ENCODE measurements around the gene BICD1.
A peak's percentile ranks its signal among the peaks of the same experiment; 100 is the strongest.

Gene BICD1

GRCh38 chr12:32360956-32361355, 254.3 kb downstream of the BICD1 start:
- DNase-seq, result no peak

GRCh38 chr12:32362892-32363291, 256.2 kb downstream of the BICD1 start:
- no peak for DNase-seq

GRCh38 chr12:32365473-32366064, 258.9 kb downstream of the BICD1 start:
- peak in 1 of 2 experiments; percentile 13 for DNase-seq

GRCh38 chr12:32366714-32367113, 260.1 kb downstream of the BICD1 start:
- DNase-seq, result no peak

DNA sequence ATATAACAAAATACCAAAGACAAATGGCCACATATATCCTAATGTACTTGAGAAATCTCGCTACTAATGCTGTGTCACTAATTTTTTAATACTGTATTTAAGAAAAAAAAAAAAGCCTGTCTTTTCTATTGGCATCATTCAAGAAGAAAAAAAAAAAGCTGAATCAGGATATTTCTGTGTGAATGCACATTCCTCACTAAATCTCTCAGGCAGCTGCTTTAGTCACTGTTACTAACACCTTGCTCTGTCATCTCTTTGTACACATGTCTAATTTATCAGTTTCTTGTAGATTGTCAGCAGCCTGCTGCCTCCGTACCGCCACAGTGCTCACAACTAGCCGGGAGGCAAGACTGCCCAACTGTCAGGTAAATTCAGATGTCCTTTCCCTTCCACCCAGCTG, 260.7 kb downstream of the BICD1 start:
- no peak for DNase-seq

DNA sequence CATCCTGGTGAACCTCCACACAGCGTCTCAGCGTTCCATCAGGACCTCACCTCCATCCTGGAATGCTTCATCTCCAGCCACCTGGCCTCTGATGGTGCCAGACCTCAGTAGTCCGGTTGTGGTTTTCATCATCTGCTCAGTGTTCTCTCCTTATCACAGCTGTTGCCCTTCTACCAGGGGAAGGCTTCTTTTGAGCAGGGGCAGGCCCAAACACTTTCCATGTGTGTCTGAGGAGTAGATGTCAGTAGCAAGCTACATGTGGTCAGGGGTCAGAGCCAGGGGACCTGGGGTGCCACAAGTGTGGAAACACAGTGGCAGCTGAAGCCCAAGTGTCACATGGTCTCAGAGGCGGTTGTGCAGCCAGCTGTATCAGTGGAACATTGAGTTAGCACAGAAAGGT, 262.6 kb downstream of the BICD1 start:
- no peak for DNase-seq

GRCh38 chr12:32377344-32378055, 270.9 kb downstream of the BICD1 start:
- no peak for DNase-seq

- no peak for DNase-seq
These were observed 272.6 kb downstream of the BICD1 start for GRCh38 chr12:32379213-32379612.

DNA sequence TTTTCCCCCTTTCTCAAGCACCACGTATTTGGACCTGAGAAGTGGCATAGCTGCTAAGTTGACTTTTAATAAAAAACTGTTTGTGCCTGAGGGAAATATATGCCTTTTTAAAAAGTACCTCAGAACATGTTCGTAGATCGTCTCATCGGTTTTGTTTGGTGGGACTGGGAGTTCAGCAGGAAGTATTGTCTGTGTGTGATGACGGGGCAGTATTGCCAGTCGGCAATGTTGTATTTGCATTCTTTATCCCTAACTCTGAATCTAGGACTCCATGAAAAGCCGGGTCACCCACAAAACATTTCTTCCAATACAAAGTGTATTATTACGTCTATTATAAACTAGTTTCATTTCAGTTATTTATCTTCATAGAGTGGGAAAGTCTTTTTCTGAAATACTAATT, 273.0 kb downstream of the BICD1 start:
- DNase-seq, result no peak

DNA sequence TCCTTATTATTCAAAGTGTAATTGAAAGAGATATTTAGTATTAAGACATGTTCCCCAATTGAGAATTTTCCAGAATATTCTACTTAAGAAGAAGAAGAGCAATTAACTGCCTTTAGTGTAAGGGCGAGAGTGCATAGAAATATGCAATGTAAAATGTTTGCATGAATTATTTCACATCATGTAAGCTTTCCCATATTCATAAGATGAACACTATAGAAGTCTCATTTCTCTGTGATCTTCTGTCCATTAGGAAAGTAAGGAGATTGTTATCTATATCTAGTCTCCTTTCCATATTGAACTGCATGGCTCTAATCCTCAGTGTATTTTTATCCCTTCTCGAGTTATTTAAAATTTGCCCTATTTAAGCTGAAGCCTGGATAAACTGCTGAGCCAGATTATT, 275.6 kb downstream of the BICD1 start:
- no peak for DNase-seq

- DNase-seq, result no peak
These were observed 284.0 kb downstream of the BICD1 start for GRCh38 chr12:32390572-32391219.

GRCh38 chr12:32395026-32395425, 288.4 kb downstream of the BICD1 start:
- DNase-seq, result no peak

- DNase-seq, result no peak
These were observed 291.0 kb downstream of the BICD1 start for GRCh38 chr12:32397696-32398095.

- DNase-seq, result no peak
These were observed 291.5 kb downstream of the BICD1 start for GRCh38 chr12:32398181-32398580.

DNA sequence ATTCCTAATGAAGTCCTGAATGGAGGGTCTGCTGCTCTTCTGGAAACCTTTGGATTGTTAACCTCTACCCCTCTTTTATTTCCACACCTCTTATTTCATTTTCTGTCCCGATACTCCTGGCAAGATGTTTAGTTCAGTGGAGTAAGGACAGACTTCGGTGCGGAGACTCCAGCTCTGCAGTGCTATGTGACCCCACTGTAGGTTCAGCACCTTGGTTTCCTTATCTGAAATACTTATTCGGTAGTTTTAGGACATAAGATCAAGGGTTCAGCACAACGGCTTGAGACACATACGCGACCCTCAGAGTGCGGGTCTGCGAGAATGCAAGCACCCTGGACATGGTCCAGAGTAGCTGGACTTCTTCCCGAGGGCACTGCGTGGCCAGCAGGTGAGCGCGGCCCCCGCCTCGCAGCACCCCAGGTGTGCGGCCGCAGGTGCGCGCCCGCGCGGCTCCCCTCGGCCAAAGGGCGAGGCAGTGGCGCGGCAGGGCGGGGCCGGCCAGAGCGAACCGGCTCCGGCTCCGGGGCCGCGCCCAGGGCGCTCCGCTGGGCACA, 292.2 kb downstream of the BICD1 start:
- no peak for DNase-seq

- peak in 1 of 2 experiments; percentile 34 for DNase-seq
These were observed 292.9 kb downstream of the BICD1 start, which contains the start of gene FGD4 for GRCh38 chr12:32399370-32400113. Gene FGD4, plus strand, starts transcription at chr12:32399558.

DNA sequence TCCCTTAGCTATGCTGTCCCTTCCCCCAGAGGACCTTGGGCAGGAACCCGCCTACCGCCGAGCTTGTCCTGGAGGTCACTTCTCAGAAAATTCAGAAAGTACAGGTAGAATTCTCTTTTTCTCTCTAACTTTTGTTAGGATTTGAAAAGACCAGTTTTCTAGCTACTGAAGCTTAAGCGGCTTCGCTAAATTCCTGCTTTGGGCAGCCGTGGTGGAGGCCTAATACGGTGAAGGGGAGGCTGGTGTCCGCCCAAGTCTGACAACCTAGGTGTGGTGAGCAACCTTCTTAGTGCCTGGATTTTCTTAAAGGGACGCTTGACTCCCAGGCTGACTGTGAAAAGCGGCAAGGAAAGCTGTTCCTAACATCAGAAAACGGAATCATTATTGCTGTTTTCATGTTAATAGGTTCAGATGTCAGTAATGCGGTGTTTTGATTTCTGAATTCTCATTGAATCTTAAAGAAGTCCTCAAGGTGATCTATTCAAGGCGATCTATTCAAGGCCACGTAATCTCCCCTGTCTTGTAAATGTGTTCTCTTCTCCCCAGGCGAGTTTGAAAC, 293.5 kb downstream of the BICD1 start:
- DNase-seq, result no peak

DNA sequence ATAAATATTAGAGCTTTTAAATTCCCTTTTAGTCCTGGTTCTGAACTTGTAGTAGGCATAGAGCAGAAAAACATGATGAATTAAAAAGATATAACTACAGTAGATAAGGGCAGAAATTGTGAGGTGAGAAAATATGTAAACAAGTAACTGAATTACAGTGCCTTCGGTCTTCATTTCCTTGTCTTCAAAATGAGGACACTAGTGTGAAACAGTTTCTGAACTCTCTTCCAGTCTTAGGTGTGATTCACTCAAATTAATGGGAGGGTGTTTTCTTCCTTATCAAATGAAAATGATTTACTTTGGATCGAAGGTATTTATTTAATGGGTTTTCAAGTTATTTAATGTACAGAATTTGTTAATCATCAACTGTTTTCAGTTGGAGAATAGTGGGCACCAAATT, 294.2 kb downstream of the BICD1 start:
- no peak for DNase-seq

DNA sequence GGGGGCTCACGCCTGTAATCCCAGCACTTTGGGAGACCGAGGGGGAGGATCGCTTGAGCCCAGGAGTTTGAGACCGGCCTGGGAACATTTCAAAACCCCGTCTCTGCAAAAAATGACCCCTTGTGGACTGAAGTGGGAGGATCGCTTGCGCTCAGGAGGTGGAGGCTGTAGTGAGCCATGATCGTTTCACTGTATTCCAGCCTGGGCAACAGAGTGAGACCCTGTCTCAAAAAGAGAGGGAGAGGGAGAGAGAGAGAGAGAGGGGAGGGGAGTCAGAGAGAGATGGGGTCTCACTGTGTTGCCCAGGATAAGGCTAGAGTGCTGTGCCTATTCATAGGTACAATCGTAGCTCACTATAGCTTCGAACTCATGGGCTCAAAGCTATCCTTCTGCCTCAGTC, 295.5 kb downstream of the BICD1 start:
- no peak for DNase-seq

DNA sequence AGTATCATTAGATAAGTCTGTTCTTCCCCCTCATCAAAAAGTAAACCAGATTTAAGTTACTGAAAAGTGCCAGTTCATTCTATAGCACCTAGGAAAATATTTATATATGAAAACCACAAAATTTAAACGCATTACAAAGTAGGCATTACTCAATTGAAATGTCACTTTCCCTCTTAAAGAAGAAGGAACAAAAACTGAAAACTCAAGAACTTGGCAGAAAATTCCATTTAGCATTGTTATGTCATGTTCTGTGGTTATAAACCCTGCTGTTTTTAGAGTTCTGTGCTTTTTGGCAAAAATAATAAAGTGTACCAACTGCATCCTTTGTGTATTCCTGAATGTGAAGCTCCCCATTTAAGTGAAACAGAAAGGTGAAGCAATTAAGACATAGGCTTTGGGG, 296.3 kb downstream of the BICD1 start:
- no peak for DNase-seq

DNA sequence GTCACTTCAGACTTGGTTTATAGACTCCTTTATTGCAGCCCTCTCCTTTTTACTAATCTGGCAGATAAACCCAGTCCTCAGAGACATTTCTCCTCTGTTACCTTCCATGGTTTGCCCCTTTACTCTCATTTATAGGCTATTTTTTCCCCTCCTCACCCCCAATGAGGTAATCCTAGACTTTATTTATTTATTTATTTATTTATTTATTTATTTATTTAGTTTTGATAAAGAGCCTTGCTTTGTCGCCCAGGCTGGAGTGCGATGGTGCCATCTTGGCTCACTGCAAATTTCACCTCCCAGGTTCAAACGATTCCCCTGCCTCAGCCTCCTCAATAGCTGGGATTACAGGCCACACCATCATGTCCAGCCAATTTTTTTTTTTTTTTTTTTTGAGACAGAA, 301.1 kb downstream of the BICD1 start:
- no peak for DNase-seq

- DNase-seq, result no peak
These were observed 306.8 kb downstream of the BICD1 start for GRCh38 chr12:32413412-32413811.

- DNase-seq, result no peak
These were observed 311.6 kb downstream of the BICD1 start for GRCh38 chr12:32418221-32418620.

Measured in cerebellar nuclear complex (tissue), 1 donor.